ENCODE results near the gene ABCB1. TPM values are rescaled to one million over a fixed set of nuclear protein-coding genes. Genes with fewer than 3 reads are reported as not detected.

Gene ABCB1
- total and polyA plus RNA-seq, 2 donors (not counting 3 experiments of a cell fraction or from before 2014, with no cell fraction given), result 7.1 to 7.5 TPM

GRCh38 chr7:87483131-87483530 is 117.6 kb downstream of the ABCB1 start:
- CTCF ChIA-PET, result no interaction called here
- H3K36me3 ChIP-seq (ENCODE audit: control insufficient read depth in 2 of 2, extremely low read depth in 1 of 2, insufficient read depth in 2 of 2, low read length in 2 of 2), result no peaks in the 10 kb centered on the region
- intact Hi-C loops (cut with micrococcal nuclease) (no loop called here), dilution Hi-C loops (cut with MboI; ENCODE audit: extremely low pct_ligation_motif_present, low sequenced_read_pairs) (no loop called here)
- H3K9ac ChIP-seq (replicated peaks; ENCODE audit: extremely low read depth, insufficient read depth, low read length), result no peak overlapping the region
- no peak overlapping the region for H3K27ac ChIP-seq (ENCODE audit: insufficient read depth, low read depth, low read length)
- no peaks in the 10 kb centered on the region for H3K79me2 ChIP-seq (ENCODE audit: control insufficient read depth, insufficient read depth, low read length)
- H4K20me1 ChIP-seq (replicated peaks; ENCODE audit: control insufficient read depth, extremely low read depth, insufficient read depth, low read length), result no peaks in the 10 kb centered on the region
- H3K9me3 ChIP-seq (replicated peaks; ENCODE audit: control insufficient read depth, insufficient read depth, low read length), result no peaks in the 10 kb centered on the region
- H3K4me3 ChIP-seq (replicated peaks in 1 of 3; ENCODE audit: insufficient read depth in 1 of 3, low read depth in 1 of 3, low read length in 3 of 3), result no peak overlapping the region
- H3K9me1 ChIP-seq (replicated peaks; ENCODE audit: control insufficient read depth, extremely low read depth, insufficient read depth, low read length), result no peaks in the 10 kb centered on the region
- no peak overlapping the region for H3K4me2 ChIP-seq (ENCODE audit: insufficient read depth, low read length)
- BruUV-seq (replicated peaks), result no TSS peak
- TF ChIP-seq POLR2A (IDR thresholded peaks at IDR 0.05; ENCODE audit: low read depth, low read length) (no peak), MAX (IDR thresholded peaks at IDR 0.05; ENCODE audit: insufficient read depth, insufficient read length) (no peak), FOS (IDR thresholded peaks at IDR 0.05; ENCODE audit: borderline replicate concordance, insufficient read depth, low read length) (no peak), GATA2 (IDR thresholded peaks at IDR 0.05; ENCODE audit: insufficient read depth, insufficient read length, low read depth, low read length) (no peak), JUN (IDR thresholded peaks at IDR 0.05; ENCODE audit: borderline replicate concordance, insufficient read depth, insufficient read length, low read depth) (no peak), POLR2AphosphoS5 (IDR thresholded peaks at IDR 0.05; ENCODE audit: insufficient read depth, low read depth, low read length) (no peak), EZH2 (IDR thresholded peaks at IDR 0.05; ENCODE audit: borderline replicate concordance, low read depth, low read length, severe bottlenecking) (no peak), MYC (IDR thresholded peaks at IDR 0.05; ENCODE audit: low read depth, low read length) (no peak)
- TF ChIP-seq, protein P1, sequence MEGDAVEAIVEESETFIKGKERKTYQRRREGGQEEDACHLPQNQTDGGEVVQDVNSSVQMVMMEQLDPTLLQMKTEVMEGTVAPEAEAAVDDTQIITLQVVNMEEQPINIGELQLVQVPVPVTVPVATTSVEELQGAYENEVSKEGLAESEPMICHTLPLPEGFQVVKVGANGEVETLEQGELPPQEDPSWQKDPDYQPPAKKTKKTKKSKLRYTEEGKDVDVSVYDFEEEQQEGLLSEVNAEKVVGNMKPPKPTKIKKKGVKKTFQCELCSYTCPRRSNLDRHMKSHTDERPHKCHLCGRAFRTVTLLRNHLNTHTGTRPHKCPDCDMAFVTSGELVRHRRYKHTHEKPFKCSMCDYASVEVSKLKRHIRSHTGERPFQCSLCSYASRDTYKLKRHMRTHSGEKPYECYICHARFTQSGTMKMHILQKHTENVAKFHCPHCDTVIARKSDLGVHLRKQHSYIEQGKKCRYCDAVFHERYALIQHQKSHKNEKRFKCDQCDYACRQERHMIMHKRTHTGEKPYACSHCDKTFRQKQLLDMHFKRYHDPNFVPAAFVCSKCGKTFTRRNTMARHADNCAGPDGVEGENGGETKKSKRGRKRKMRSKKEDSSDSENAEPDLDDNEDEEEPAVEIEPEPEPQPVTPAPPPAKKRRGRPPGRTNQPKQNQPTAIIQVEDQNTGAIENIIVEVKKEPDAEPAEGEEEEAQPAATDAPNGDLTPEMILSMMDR (IDR thresholded peaks at IDR 0.05; ENCODE audit: extremely low read depth in 1 of 2, insufficient read depth in 1 of 2, low read depth in 1 of 2, low read length in 2 of 2), result no peak
- FAIRE-seq (no peak), DNase-seq (ENCODE audit: low read depth, low spot score) (no peak)
- H3K4me1 ChIP-seq (ENCODE audit: control insufficient read depth, extremely low read depth, insufficient read depth, low read length), result no peaks in the 10 kb centered on the region
- H2AFZ ChIP-seq (ENCODE audit: low read depth, low read length), result no peak overlapping the region
- peaks cover 0 to 13% of the 10 kb centered on the region in 2 experiments for H3K27me3 ChIP-seq (ENCODE audit: control insufficient read depth in 2 of 2, insufficient read depth in 2 of 2, low read length in 2 of 2)
- POLR2A ChIA-PET, result no interaction called here
